NCI-H748 (cell line): ENCODE results near the gene PTPRK.

Experiments
- DNase-seq: peaks from one replicate; lab custom pipeline; 2025; ENCODE audit not compliant: unreplicated experiment; lab: John Stamatoyannopoulos, UW

The PTPRK gene

DNA sequence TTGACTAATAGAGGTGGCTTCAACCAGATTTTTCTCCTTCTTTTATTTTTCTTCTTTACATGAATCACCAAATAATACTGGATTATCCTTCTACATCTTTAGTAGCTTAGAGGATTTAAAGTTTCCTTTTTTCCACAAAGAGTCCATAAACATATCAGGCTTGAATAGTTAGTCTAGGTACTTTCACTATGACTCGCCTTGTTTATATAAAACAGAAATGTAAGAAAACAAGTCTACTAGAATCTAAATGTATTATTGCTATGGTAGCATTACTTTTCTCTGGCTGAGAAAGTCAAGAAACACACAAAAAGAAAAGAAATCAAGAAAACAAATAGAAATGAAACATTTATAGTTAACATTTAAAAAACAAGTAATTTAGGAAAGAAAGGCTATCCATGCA is 215.2 kb downstream of the PTPRK start:
- no peak for DNase-seq

DNA sequence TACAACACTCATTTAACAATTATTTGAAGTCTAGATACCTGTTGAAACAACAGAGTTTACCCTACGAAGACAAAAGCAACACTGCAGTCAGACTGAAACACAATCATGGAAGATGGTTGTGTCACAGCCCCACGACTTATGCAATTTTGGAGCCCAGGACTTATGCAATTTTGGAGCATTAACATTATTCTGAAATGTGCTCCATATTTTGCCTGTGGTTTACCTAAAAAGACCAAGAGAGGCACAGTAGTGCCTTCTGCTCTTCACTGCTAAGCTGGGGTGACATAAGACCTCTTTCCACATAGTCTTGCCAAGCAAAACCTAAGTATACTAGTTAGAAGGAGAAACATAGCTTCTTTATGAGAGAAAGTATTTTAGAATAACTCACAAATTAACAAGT is 216.5 kb downstream of the PTPRK start:
- DNase-seq: no peak

DNA sequence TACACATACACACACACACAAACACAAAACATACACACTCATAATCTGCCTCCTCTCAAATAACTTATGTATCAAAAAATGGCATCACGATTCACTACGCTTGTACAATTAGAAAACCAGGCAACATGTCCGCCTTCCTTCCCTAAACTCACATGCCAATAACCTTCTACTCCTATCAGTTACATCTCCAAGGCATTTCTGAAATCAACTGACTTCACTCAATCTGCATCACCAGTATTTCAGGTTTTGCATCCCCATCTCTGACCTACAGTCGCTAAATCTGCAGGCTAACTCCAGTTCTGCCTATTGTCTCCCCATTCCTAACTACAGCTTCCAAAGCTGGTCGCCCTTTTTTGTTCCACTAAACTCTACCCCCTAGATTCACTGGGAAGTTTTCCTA is 217.5 kb downstream of the PTPRK start:
- DNase-seq: no peak

DNA sequence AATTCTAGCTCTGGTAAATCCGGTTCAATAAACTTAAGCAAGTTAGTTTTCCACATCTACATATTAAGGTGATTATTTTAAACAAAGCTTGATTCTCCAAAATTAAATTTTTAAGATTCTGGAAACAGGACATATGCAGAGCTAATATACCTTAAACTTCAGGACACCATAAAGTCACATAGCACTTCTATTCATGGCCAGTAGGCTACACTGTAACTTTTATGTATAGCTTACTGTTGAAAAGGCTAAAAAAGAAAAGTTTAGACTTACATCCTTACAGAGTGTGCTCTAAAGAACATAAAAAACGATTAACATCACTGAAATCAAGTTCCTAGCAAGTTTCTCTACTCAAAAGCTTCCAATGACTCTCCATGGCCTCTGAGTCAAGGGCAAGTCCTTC is 224.7 kb downstream of the PTPRK start:
- DNase-seq: no peak

DNA sequence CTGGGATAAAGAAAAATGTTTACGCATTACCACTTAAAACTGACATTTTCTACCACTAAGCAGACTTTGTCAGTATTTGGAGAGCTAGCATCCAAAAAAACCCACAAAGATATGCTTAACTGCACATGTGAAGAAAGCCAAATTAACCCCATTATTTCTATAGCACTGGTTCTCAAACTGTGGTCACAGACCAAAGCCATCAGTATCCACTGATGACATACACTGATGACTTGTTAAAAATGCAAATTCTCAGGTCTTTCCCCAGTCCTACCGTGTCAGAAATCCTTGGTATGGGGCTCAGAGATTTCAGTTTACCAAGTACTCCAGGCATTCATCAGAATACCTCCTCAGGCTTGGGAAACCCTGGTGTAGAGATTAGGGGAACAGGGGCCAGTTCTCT is 230.2 kb downstream of the PTPRK start:
- DNase-seq: no peak

DNA sequence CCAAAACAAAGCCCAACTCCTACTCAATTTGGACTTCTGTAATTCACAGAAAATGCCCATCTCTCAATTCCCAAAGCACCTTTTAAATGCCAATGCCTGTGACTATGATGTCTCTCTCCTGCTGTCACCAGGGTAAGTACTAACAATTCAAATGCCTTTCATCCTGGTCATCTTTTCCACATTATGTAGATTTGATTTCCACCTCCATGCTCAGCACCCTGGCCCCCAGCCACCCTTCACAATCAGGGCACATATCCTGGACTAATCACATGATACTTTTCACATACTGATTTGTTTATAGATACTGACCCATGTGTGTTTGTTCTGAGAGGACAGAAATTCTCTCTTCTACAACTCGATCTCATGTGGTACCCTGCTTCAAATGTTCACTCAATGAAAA is 236.3 kb downstream of the PTPRK start:
- no peak for DNase-seq

DNA sequence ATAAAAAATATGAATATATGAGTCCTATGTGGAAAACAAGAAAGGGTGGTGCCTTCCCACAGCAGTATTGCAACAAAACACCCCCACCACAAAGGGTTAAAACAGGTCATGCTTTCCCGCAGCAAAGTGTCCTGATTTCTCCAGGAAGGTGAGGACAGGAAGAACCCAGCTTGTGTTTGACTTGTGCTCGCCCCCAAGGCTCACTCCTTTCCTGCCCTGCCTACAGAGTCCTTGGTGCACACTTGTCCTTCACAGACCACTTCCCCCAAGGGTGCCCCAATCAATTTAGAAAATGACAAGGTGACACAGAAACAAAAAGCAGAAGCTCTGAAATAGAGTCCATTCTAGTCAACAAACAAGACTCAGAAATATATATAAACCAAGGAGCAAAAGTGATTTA is 237.4 kb downstream of the PTPRK start:
- DNase-seq: no peak

DNA sequence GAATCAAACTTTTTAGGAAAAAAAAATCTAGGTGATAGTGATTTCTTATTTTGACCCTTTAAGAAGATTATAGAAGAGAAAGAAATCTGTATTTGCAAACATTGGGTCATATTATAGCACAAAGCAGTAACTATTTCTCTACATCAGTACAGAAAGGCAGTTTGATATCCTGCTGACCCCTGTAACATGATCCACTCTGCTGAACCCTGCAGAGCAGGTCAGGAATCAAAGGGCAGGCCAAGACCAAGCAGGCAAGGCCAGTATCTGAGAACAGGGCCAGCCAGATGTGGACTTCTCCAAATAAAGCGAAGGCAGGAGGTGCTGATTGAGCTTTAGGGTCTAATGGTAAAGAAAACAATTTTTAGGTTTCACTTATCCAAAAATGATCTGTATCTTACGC is 239.4 kb downstream of the PTPRK start:
- DNase-seq: peak; percentile 14

DNA sequence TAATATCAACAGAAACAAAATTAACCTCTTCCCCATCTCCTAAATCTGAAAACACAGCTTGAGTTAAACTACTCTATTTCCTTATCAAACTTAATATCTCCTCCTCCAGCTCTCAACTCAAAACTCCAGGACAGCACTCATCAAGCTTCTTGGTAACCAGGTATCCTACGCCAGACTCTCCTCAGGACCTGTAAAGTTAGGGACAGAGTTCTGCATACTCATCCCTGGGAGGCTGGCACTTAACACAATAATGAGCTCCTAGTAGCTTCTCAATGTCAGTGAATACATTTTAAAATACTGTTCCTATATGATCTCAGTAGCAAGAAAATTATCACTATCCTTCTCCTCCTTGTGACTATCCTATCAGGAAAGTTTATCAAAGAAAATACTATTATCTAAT is 240.3 kb downstream of the PTPRK start:
- no peak for DNase-seq

DNA sequence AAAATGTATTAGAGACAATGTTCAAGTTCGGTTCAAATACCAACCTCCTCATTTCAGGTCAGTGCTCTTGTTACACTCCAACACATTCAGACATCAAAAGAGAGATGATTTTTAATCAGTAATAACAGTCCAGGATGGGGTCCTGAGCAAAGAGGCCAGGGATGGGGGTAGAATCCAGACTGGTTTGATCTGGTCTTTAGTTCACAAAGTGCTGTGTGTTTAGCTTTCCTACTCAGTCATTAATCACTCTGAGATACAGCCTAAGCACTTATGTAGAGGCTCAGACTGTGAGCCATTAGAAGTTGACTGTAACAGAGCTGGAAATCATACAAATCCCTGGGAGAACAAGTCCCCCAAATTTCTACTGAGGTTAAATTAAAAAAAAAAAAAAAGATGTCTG is 241.6 kb downstream of the PTPRK start:
- peak; percentile 10 for DNase-seq

DNA sequence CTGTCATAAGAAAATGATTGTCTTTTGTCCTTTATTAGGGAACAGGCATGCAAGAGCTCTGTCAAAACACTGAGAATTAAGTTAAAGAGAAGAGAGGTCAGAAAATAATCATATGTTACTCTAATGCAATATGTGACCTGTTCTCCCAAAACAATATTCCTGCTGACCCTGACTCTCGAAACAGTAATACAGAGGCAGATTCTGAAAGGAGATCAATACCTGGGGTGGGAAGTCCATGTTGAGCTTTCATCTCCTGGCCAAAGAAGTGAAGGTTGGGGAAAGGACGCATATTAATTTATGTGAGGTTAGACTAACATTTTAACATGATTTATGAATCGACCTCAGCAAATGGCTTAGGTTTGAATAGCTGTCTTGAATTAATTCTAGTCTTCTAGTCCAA is 243.0 kb downstream of the PTPRK start:
- DNase-seq: no peak

DNA sequence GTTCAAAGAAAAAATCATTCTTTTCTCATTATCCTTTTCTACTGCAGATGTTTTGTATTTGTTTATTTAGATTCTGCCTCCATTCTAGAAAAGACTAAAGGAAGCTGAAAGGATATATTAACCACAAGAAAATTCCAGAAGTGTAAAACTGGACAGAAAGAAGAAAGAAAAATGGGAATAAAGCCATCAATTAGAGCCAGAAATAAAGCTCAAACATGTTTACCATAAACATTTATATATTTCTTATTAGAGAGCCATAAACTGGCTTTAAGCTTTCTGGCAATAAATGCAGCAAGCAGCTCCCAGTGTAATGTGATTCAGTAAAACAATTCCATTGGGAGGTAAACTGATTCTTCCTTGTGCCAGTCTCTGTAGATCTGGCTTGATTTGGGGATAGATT is 244.1 kb downstream of the PTPRK start:
- DNase-seq: no peak

DNA sequence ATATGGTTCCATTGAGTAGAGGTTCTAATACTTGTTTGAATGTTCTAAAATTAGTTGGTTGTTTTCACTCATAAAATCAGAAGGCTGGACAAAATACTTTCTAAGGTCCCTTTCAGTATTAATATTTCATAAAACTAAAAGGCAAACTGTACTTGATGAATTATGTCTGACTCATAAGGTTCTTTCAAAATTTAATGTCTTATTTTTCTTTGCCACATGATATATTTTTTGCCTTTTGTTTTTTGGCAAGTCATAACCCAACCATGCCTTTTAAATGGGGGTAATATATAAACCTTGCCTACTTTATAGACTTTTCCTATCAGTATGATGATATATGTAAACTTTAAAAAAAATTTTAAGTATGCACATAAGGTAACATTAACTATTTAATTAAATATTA is 244.7 kb downstream of the PTPRK start:
- DNase-seq: no peak

DNA sequence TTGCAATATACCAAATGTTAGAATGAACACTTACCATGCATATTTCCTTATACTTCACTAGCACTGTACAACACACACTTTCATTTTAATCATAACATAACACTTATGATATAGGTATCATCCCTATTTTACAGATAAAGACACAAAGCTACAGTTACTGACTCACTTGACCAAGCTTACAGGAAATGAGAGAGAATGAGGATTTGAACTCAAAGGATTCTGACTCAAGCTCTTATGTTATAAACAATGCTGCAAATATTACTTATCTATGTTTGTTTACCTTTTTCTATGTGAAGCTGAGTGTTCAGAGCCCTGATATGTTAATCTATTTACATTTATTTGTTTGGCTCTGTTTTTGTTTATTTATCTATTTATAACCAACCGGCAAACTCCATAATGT is 245.4 kb downstream of the PTPRK start:
- no peak for DNase-seq

DNA sequence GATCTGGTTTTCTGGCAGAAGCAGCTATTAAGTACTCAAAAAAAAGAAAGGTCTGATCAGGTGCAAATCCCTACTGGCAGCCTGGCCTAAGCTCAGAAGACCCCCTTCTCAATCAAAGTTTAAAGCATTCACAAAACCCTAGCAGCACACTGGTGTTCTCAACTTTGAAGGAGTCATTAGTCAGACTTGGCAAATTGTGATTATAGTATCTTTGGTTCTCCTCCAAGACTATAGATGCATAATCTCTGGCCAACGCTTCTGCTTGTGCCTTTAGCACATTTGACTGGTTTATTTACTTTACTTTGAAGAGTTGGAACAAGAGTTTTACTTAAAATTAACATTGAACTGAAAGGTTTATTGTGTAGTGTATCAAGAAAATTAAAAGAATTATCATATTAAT is 248.9 kb downstream of the PTPRK start:
- no peak for DNase-seq

DNA sequence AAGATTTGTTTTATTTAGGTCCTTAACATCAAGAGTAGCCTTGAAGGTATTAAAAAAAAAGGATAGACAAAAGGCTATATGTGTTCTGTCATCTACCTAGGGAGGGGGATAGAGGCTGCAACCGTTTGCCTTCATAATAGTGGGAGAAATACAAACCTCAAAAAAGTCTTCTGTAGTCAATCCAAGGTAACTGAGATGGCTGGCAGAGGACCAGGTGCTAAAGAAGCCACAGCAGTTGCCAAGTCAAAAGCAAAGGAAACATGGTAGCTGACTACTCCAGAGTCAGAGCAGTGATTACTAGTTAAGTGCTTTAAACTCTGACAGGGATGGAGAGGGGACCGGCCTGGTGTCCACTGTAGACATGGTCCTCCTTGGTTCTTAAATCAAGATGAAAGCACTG is 249.4 kb downstream of the PTPRK start:
- DNase-seq: no peak

DNA sequence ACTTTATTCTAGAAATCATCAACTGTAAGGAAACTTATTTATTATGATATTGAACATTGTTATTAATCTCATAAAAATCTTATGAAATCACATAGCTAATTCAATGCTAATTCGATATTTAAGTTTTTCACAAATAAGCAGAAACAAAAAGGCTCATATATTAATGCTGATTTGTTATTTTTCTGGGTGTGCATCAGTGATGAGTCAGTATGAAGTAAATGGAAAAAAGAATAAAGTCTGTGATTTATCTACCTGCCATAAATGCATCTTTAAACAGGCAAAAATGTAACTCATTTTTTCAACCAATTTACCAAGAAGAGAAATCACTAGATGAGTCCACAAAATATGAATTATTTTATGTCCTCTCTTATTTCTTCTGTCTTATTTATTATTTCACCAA is 253.5 kb downstream of the PTPRK start:
- DNase-seq: no peak

DNA sequence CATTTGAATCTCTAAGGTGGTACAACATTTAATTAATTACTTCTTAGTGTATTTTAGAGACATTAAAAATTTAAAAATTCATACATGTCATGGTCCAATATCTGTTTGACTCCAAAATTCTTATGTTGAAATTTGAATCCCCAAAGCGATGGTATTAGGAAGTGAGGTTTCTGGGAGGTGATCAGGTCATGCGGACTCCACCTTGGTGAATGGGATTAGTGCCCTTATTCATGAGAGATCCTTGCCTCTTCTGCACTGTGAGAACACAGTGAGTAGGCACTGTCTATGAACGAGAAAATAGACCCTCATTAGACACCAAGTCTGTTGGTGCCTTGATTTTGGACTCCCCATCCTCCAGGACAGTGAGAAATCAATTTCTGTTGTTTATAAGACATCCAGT is 254.7 kb downstream of the PTPRK start:
- DNase-seq: no peak

DNA sequence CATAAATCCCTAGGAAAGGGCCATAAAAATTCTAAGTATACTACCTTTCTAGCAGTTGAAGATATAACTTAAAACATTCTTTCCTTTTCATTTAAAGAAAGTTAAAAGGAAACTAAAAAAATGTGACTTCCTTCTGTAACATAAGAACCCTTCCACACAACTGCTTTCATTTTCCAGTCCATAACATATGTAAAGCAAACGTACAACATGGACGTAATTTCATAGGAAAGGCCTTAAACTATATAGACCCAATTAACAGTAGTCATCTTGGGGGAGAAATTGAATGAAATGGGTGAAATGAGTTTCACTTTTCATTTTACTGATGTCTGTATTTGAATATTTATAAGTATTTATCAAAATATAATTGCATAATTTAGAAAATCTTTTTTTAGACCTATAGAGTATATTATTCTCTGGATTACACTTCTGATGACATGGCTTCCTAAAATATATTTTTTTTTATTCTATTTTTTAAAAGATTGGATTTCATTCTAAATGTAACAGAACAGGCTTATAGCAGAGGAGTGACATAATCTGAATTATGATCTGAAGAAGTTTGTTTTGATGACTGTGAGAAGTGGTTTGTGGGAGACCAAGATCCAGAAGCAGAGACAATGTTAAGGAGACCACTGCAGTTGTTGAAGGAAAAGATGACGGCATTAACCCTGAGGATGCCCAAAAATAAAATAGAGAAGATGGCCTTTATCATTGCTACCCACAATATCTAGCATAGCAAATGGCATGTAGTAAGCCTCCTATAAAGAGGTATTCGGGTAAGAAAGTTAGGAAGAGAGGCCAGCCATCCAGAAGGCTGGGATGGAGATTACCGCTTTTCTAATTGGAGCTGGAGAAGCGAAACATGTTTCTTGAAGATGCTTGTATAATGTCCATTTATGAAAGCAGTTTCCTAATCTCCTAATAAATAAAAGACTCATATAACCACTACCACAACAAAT is 260.4 kb downstream of the PTPRK start:
- no peak for DNase-seq

DNA sequence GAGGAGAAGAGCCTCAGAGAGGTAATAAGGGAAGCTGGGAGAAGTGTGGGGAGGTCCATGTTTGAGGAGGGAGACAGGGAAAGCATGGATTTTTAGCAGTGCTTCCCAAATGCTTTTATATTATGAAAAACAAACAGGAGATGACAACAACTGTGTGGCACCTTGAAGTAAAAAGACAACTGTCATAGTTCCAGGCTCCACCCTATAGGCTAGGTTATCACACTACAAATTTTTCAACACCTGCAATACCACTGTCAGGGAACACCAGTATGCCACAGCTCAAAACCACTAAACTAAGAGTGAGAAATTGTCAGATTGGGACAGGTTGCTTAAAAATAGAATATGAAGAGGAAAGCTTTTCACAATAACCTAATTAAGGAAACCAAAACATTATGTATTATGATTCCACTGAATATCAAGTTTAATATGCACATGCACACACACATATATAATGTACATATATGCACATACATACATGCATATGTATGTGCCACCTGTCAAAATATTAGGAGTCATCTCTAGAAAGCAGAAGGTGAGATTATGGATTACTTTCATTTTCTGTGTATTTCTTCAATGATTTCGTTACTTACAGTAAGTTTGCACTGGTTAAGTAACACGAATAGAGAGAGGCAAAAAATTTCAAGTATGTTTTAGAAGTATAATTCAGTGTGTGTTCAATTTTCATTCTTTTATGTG is 261.2 kb downstream of the PTPRK start:
- DNase-seq: no peak

DNA sequence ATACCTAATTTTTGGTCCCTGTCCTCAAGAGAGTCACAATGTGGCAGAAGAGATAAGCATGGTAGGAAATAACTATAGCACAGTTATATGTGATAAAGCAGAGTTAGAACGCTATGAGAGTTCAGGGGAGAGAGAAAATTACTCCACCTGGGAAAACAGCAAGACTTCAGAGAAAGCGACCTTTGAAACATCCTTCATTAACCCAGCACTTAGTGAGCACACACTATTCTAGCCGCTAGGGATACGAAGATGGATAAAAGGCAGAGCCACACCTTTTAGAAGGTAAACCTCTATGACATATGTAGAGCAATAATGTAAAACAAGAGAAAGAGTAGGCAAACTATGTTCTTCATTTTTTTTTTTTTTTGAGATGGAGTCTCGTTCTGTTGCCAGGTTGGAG is 264.3 kb downstream of the PTPRK start:
- DNase-seq: no peak

DNA sequence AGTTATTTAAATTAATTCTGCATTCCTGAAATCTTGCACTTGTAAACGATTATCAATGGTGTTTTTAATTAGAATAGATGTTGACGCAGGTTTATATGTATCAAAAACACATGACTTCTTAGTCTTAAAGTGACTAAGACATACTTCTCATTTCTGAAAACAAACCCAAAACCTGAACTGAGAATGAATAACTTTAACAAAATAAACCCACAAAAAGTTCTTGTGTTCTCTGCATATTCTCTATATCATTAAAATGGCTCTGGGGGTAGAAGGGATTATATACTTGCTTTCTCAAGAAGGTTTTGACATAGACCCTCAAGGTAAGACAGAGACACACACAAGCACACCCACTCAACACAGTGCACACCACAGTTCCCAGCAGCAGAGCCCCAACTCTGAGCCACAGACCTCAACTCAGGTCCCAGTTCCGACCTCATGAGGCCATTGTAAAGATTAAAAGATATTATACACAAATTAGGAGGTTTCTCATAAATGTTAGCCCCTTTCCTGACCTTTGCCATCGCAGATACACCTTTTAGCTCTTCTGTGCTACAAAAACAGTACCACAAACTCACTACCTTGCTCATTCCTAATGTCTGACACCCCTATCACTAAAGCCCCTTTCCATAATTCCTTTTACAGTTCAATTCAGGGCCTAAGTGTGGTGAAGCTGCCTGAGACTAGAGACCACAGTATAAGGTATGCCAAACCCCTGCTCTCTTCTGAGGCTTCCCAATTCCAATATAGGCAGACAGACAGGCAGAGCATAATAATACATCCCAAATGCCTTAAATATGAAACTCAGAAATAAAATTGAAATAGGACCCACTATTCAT is 267.8 kb downstream of the PTPRK start:
- no peak for DNase-seq
